HUES64 (cell line): ENCODE data around the gene HNMT.
"Not testable (repeated sequence)": the region's sequence is repeated elsewhere in the genome, so short reads cannot be mapped to it uniquely, and the experiment has no call there.

Source experiments
- H3K27ac ChIP-seq: 2 replicates; pipeline ENCODE4 v1.7.0; 2013; ENCODE audit warnings: low read depth, low read length, inconsistent platforms
- H3K27me3 ChIP-seq: 2 replicates; pipeline ENCODE4 v1.6.1; 2013; ENCODE audit warnings: mild to moderate bottlenecking, low read length; ENCODE audit not compliant: insufficient read depth
- H3K36me3 ChIP-seq: 2 replicates; pipeline ENCODE4 v1.6.1; 2013; ENCODE audit warnings: mild to moderate bottlenecking, low read length; ENCODE audit not compliant: insufficient read depth
- H3K4me1 ChIP-seq: 2 replicates; pipeline ENCODE4 v1.6.1; 2013; ENCODE audit warnings: mild to moderate bottlenecking, low read length, moderate library complexity; ENCODE audit not compliant: insufficient read depth
- H3K4me3 ChIP-seq: 2 replicates; pipeline ENCODE4 v1.5.1; 2013; ENCODE audit warnings: mild to moderate bottlenecking, low read length, moderate library complexity
- H3K9ac ChIP-seq: 2 replicates; pipeline ENCODE4 v1.6.1; 2013; ENCODE audit warnings: mild to moderate bottlenecking, low read depth, low read length
- H3K9me3 ChIP-seq: 2 replicates; pipeline ENCODE4 v1.6.1; 2013; ENCODE audit warnings: low read depth, low read length; ENCODE audit not compliant: insufficient read depth
- WGBS: fragments of 150-250, 120-280 bp; methylation state at CpG from one replicate; pipeline ENCODE4 v1.1.7; 2013; ENCODE audit warnings: missing lambda C conversion rate; 5-methylcytosine and 5-hydroxymethylcytosine counted together

Gene HNMT

DNA sequence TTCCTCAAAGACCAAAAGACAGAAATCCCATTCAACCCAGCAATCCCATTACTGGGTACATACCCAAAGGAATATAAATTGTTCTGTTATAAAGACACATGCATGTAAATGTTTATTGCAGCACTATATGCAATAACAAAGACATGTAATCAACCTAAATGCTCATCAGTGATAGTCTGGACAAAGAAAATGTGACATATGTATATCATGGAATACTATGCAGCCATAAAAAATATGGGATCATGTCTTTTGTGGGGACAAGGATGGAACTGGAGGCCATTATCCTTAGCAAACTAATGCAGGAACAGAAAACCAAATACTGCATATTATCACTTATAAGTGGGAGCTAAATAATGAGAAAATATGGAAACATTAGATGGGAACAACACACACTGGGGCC, 2.7 kb upstream of the HNMT start:
- no peak overlapping the region for H3K9ac ChIP-seq
- no peaks in the 10 kb centered on the region for H3K36me3 ChIP-seq
- H3K4me3 ChIP-seq, result no peak overlapping the region
- H3K9me3 ChIP-seq, result no peaks in the 10 kb centered on the region
- H3K27ac ChIP-seq, result no peak overlapping the region
- no peaks in the 10 kb centered on the region for H3K27me3 ChIP-seq
- peaks cover 19% of the 10 kb centered on the region for H3K4me1 ChIP-seq

DNA sequence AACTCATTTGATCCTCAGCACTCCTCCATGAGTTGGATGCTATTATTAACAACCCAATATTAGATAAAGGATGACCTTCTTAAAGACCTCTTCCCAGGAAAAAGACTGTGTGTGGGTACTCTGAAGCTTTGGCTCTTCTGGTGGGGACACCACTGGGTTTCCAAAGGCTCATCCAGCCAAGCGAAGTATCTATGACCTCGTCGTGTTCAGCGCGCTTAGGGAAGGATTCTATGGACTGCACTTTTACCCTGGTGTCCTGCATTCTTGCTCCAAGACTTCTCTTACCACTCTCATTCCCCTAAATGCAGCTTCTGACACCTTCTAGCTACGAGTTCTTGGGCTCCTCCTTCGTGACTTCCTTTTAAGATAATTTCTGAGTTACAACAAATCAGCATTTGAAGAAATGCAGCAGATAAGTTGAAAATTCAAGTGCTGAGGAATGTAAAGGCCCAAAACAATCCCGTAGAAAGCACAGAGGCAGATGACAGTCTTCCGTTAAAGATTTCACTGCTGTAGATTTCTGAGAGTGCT, 673 bp upstream of the HNMT start:
- WGBS, result 72% methylated on average over 9 of the region's 9 CpGs
- no peaks in the 10 kb centered on the region for H3K9me3 ChIP-seq
- no peaks in the 10 kb centered on the region for H3K36me3 ChIP-seq
- H3K9ac ChIP-seq, result peak overlapping the region; percentile 55; the same call in 1 of the 2 replicates
- H3K27ac ChIP-seq, result peak overlapping the region; percentile 79; the same call in 1 of the 2 replicates
- H3K27me3 ChIP-seq, result no peaks in the 10 kb centered on the region
- peaks cover 19% of the 10 kb centered on the region for H3K4me1 ChIP-seq
- H3K4me3 ChIP-seq, result peak overlapping the region; percentile 49; the same call in 1 of the 2 replicates

DNA sequence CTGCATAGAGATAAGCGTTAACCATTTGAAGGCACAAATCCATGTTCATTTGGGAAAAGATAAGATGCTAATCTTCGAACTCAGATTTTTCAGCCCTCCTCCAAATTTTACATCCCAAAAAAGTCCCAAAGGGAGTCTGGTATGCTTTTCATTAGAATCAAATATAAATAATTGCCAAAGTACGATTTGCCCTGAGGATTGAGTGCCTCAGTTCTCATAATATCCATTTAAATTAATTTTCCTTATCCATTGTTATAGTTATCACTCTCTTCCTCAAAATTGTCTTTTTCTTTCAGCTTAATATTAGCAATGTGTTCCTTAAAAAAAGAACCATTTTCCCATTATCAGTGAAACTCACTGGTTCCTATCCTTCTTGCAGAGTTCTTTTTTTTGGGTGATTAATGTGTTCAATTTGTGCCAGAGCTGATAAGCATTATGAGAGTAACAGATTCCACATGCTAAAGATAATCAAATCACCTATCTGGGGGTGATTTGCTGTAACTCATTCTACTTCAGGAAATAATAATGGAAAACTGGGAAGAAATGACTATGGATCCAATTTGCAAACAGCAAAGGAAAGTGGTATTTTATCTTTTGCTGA, 686 bp downstream of the HNMT start:
- peak overlapping the region; percentile 55 for H3K9ac ChIP-seq
- 57% methylated on average over 3 of the region's 3 CpGs for WGBS
- H3K27me3 ChIP-seq, result no peaks in the 10 kb centered on the region
- H3K4me3 ChIP-seq, result peak overlapping the region; percentile 49
- H3K9me3 ChIP-seq, result no peaks in the 10 kb centered on the region
- H3K36me3 ChIP-seq, result no peaks in the 10 kb centered on the region
- H3K4me1 ChIP-seq, result peaks cover 19% of the 10 kb centered on the region
- peak overlapping the region; percentile 79 for H3K27ac ChIP-seq

DNA sequence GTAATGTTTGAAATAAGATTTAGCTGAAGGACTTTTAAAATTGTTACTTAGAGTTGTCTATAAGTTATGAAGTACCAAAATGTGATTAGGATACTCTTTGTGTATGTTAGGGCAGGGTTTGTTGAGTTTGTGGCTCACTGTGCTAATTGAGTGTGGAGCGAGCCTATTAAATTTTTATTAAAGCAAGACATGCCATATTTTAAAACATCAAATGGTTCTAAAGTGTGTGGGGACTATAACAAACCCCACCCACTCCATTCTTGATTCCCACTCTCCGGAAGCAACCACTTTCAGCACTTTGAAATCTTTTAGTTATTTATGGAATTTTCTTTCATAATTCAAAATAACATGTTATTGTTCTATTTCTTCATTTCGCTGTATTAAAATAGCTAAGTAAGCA, 1.8 kb downstream of the HNMT start:
- Histone ChIP-seq H3K27me3 (no peaks in the 10 kb centered on the region), H3K36me3 (no peaks in the 10 kb centered on the region), H3K27ac (no peak overlapping the region), H3K9me3 (no peaks in the 10 kb centered on the region), H3K4me3 (peak overlapping the region; percentile 6; the same call in 1 of the 2 replicates), H3K9ac (no peak overlapping the region), H3K4me1 (peaks cover 19% of the 10 kb centered on the region)
- WGBS, result no CpG with 5 or more reads among the region's 3 CpGs

DNA sequence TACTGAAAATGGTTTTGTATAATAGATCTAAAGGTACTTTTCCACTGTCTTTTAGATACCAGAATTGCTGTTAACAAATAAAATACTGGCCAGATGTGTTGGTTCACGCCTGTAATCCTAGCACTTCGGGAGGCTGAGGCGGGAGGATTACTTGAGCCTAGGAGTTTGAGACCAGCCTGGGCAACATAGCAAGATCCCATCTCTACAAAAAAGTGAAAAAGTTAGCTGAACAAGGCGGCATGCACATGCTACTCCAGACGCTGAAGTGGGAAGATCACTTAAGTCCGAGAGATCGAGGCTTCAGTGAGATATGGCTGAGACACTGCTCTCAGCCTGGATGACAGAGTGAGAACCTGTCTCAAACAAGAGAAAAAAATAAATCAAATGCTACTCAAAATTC, 2.8 kb downstream of the HNMT start:
- Histone ChIP-seq H3K9ac (no peak overlapping the region), H3K36me3 (no peaks in the 10 kb centered on the region)

DNA sequence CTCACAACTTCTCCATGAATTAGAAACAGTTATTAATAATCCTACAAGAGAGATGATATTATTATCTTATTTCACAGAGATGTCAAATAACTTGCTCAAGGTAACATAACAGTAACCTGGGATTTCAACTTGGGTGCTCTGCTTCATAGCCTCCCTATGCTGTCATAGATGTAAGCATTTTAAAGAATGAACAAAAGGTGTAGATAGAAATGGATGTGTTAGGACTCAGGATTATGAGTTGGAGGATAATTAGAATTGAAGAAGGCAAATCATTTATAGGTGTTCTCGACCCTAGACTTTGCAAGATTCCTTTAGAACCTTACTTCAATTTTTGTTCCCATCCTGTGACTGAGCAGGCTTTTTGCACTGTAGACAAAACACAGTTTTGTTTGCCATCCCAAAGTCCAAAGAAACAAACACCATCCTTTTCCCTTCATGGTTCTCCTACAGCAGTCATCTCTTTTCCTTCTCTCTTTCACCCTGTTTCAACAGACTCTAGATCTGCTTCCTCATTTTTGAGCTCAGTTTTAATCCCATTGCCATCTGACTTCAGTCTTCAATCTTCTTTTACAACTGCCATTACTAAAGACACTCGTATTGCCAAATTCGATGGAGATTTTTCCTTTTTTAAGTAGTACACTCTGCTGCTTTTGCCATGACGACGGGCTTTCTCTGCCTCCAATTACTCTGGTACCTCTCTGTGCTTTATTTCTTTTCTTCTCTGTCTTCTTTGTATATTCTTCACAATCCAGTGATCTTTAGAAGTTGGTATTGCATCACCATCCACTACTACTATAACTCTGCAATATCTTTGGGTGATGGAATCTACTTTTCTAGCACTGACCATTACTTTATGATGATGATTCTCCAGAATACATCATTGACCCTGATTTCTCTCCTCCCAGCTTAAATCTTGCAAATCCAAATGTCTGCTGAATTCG, 4.5 kb downstream of the HNMT start:
- no peaks in the 10 kb centered on the region for H3K36me3 ChIP-seq
- no peaks in the 10 kb centered on the region for H3K9me3 ChIP-seq
- no peak overlapping the region for H3K9ac ChIP-seq
- H3K4me3 ChIP-seq, result no peak overlapping the region
- peaks cover 15% of the 10 kb centered on the region for H3K4me1 ChIP-seq
- no peak overlapping the region for H3K27ac ChIP-seq
- no peaks in the 10 kb centered on the region for H3K27me3 ChIP-seq
- 96% methylated on average over 6 of the region's 6 CpGs for WGBS

More for the DNA sequence above, 2.8 kb downstream of the HNMT start:
- Histone ChIP-seq H3K4me1 (peaks cover 19% of the 10 kb centered on the region), H3K27me3 (no peaks in the 10 kb centered on the region), H3K27ac (no peak overlapping the region), H3K9me3 (no peaks in the 10 kb centered on the region), H3K4me3 (no peak overlapping the region)
- WGBS, result 95% methylated on average over 7 of the region's 7 CpGs

DNA sequence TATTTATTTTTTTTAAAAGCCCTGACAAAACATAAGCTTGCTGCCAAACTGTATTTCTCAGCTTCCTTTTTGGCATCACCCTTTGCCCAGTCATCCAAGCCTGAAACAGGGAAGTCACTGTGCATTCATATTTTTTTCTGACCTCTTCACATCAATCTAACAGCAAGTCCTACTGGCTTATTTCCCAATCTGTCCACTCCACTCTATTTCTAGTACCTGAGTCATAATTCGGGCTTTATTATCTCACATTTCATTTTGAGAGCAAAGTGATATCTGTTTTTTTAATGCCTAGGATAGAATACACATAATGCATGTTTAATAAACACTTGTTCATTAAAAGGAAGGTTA, 5.1 kb downstream of the HNMT start:
- Histone ChIP-seq H3K27me3 (no peaks in the 10 kb centered on the region), H3K9me3 (no peaks in the 10 kb centered on the region), H3K27ac (no peak overlapping the region), H3K9ac (no peak overlapping the region), H3K4me1 (peaks cover 10% of the 10 kb centered on the region; the same call in 1 of the 2 replicates), H3K36me3 (no peaks in the 10 kb centered on the region), H3K4me3 (no peak overlapping the region)
- whole genome bisulfite sequencing, result 100% methylated on average over 1 of the region's 1 CpG

DNA sequence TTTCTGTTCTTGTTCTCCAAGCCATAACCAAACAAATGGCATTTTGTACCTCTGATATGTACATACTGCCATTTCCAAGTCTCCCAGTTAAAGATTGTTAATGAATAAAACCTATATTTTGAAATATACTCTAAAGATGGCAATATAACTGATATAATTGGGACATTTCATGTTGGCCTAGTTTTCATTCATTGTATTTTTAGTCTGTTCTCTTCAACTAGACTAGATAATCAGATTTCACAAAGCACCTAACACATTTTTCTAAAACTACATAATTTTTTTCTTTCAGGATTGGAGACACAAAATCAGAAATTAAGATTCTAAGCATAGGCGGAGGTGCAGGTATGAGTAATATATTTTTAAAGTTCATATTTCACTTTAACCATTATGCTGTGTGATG, 5.6 kb downstream of the HNMT start:
- no CpG with 5 or more reads among the region's 1 CpG for WGBS
- H3K36me3 ChIP-seq, result no peaks in the 10 kb centered on the region
- no peaks in the 10 kb centered on the region for H3K9me3 ChIP-seq
- no peaks in the 10 kb centered on the region for H3K27me3 ChIP-seq
- H3K27ac ChIP-seq, result no peak overlapping the region
- H3K9ac ChIP-seq, result no peak overlapping the region
- H3K4me1 ChIP-seq, result peaks cover 8% of the 10 kb centered on the region; the same call in 1 of the 2 replicates
- H3K4me3 ChIP-seq, result no peak overlapping the region

DNA sequence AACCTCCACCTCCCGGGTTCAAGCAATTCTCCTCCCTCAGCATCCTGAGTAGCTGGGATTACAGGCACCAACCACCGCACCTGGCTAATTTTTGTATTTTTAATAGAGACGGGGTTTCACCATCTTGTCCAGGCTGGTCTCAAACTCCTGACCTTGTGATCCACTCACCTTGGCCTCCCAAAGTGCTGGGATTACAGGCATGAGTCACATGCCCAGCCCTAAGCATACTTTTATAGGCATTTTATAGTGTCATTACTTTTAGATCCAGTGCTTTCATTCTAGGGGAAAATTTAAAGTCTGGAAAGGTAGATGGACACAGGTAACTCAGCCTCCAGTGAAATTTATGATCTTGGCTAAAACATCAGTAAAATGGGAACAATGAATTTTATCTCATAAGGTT, 7.0 kb downstream of the HNMT start:
- 98% methylated on average over 3 of the region's 3 CpGs for WGBS
- not testable (repeated sequence) for H3K4me3 ChIP-seq, H3K27me3 ChIP-seq, H3K27ac ChIP-seq, H3K4me1 ChIP-seq, H3K36me3 ChIP-seq, H3K9ac ChIP-seq, H3K9me3 ChIP-seq

DNA sequence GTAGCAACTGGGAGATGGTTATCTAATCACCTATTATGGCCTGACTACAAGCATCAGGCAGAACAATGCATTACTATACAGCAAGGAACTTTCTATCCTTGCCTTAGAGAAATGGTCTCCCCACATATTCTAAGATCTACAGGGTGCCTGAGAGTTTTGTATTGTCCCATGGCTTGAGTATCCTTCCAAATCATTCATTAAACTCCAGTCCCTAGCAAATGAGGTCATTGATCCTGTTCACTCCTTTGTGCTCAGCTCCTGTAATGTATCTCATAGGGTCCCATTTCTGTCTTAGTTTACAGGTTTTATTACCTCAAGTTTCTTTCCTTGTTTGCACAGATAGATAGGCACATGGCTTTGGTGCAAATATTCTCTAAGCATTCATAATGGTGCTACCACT, 9.0 kb downstream of the HNMT start:
- peaks cover 10% of the 10 kb centered on the region for H3K4me1 ChIP-seq
- H3K9me3 ChIP-seq, result no peaks in the 10 kb centered on the region
- H3K27ac ChIP-seq, result no peak overlapping the region

More for the DNA sequence above, 9.0 kb downstream of the HNMT start:
- H3K27me3 ChIP-seq, result no peaks in the 10 kb centered on the region
- H3K9ac ChIP-seq, result no peak overlapping the region
- H3K36me3 ChIP-seq, result no peaks in the 10 kb centered on the region
- no peak overlapping the region for H3K4me3 ChIP-seq
